Osteocyte (in vitro differentiated cells): ENCODE results near the gene CCDC187. TPM values are rescaled to one million over a fixed set of nuclear protein-coding genes. Genes with fewer than 3 reads are reported as not detected.
"Not testable (repeated sequence)": the region's sequence is repeated elsewhere in the genome, so short reads cannot be mapped to it uniquely, and the experiment has no call there.

Experiments
- DNase-seq: peaks from one replicate; pipeline ENCODE4 v3.0.0; 2021; ENCODE audit warnings: mixed read lengths; ENCODE audit not compliant: unreplicated experiment; ENCODE audit errors: extremely low spot score
- H3K27ac Mint-ChIP-seq: one replicate; pipeline ENCODE4 v1.8.0; 2021; ENCODE audit warnings: mild to moderate bottlenecking, mixed read lengths; ENCODE audit not compliant: unreplicated experiment
- H3K27me3 Mint-ChIP-seq: one replicate; pipeline ENCODE4 v1.8.0; 2021; ENCODE audit warnings: mixed read lengths; ENCODE audit not compliant: unreplicated experiment
- H3K36me3 Mint-ChIP-seq: one replicate; pipeline ENCODE4 v1.8.0; 2021; ENCODE audit warnings: mixed read lengths; ENCODE audit not compliant: unreplicated experiment
- H3K4me1 Mint-ChIP-seq: one replicate; pipeline ENCODE4 v1.8.0; 2021; ENCODE audit warnings: mixed read lengths; ENCODE audit not compliant: unreplicated experiment
- H3K4me3 Mint-ChIP-seq: one replicate; pipeline ENCODE4 v1.8.0; 2021; ENCODE audit warnings: mild to moderate bottlenecking, moderate library complexity, mixed read lengths; ENCODE audit not compliant: unreplicated experiment
- H3K9me3 Mint-ChIP-seq: one replicate; pipeline ENCODE4 v1.8.0; 2021; ENCODE audit warnings: mixed read lengths; ENCODE audit not compliant: unreplicated experiment
- CTCF ChIP-seq: fragments of 200-600 bp; sonication (generic); IDR thresholded peaks from 2 replicates; pipeline ENCODE4 v1.5.0; 2021; ENCODE audit warnings: antibody characterized with exemption, mild to moderate bottlenecking, moderate library complexity
- total RNA-seq: library from RNA; stranded (reverse); gene quantifications from 2 replicates; pipeline ENCODE4 v1.2.1, GENCODE V29; 2021

CCDC187 gene
- total RNA-seq, 1 donor from 2014 or later, result not detected

DNA sequence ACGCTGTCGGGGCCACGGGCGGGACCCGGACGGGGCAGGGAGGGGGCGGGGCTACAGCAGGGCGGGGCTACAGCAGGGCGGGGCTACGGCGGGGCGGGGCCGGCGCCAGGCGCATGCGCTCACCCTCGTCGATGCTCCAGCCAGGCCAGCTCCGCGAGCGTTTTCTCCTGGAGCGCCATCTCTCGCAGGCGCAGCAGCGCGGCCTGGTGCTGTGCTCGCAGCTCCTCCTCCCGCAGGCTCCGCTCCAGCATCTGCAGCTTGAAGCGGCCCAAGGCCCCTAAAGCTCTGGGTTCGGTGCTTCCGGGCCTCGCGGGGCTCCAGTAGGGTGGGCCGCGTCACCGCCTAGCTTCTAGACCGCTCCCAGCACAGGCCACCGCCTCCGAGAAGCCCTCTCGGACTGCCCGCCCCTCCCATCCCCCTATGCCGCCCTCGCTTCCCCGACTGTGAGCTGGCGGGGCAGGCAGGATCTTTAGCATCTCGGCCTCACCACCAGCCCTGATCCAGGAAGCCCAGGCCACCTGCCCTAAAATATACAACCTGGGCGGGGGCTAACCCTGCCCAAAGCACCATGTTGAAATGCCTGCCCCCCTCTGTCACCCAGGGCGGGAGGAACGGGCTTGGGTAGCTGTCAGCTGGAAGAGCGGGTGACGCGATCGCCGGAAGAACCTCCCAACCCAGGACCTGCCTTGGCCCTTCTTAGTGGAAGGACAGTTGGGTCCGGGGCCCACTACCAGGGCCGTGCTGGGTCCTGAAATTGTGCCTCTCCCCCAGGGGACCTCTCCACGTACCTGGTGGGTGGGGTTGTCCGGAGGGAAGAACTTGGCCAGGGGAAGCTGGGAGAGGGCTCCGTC is 36.4 kb downstream of the CCDC187 start:
- peaks cover 4% of the 10 kb centered on the region for H3K4me1 Mint-ChIP-seq

GRCh38 chr9:136266641-136267040 is 37.3 kb downstream of the CCDC187 start:
- peak overlapping the region; percentile 42 for H3K4me3 Mint-ChIP-seq
- peaks cover 22% of the 10 kb centered on the region for H3K27me3 Mint-ChIP-seq
- not testable (repeated sequence) for H3K9me3 Mint-ChIP-seq, DNase-seq, H3K36me3 Mint-ChIP-seq, H3K4me1 Mint-ChIP-seq, H3K27ac Mint-ChIP-seq

More for the DNA sequence above, 36.4 kb downstream of the CCDC187 start:
- TF ChIP-seq CTCF, result peak; percentile 45
- Mint-ChIP-seq H3K27ac (no peak overlapping the region), H3K27me3 (peaks cover 25% of the 10 kb centered on the region), H3K4me3 (peak overlapping the region; percentile 66), H3K36me3 (no peaks in the 10 kb centered on the region), H3K9me3 (no peaks in the 10 kb centered on the region)
- peak; percentile 94 for DNase-seq

- no peaks in the 10 kb centered on the region for H3K9me3 Mint-ChIP-seq
- no peak for DNase-seq
- H3K4me1 Mint-ChIP-seq, result peaks cover 4% of the 10 kb centered on the region
- H3K36me3 Mint-ChIP-seq, result no peaks in the 10 kb centered on the region
- no peak overlapping the region for H3K27ac Mint-ChIP-seq
- H3K4me3 Mint-ChIP-seq, result no peak overlapping the region
- peaks cover 19% of the 10 kb centered on the region for H3K27me3 Mint-ChIP-seq
- TF ChIP-seq CTCF, result no peak
Observed at GRCh38 chr9:136265561-136266355, 38.1 kb downstream of the CCDC187 start.

DNA sequence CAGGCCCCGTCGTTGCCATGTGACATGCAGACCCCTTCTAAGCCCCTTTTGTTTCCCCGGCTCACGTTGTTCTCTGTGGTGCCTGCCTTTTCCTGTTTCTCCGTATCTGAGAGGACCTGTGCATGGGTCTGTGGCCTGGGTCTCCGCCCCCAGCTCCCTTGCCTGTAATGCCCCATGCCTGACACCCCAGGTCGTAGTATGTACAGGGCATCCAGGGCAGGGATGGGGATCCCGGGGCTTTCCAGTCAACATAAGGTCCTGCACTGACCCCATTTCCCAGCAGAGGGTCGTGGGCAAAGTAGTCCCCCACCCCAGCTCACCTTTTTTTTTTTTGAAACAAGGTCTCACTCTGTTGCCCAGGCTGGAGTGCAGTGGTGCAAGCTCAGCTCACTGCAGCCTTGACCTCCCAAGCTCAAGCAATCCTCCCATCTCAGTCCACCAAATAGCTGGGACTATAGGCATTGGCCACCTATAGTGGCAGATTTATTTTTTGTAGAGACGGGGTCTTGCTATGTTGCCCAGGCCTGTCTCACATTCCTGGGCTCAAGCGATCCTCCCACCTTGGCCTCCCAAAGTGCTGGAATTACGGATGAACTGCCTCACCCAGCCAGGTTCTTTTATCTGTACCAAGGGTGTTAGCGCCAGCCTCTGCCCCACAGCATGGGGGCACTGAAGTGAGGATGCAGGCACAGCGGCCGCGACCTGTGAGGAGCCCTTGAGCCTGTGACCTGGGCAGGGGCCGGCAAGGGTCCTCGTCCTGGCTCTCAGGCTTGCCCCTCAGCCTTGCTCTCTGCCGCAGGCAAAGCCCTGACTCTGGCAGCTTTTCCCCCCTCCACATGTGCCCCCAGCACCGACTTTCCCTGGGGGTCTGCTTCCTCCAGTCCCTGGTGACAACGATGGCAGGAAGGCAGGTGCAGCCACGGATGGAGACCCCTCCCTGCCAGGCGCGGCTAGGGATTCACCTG is 39.2 kb downstream of the CCDC187 start:
- H3K4me1 Mint-ChIP-seq, result peaks cover 4% of the 10 kb centered on the region
- H3K27ac Mint-ChIP-seq, result no peak overlapping the region
- DNase-seq, result no peak
- H3K9me3 Mint-ChIP-seq, result no peaks in the 10 kb centered on the region
- H3K36me3 Mint-ChIP-seq, result no peaks in the 10 kb centered on the region
- TF ChIP-seq CTCF, result no peak
- H3K27me3 Mint-ChIP-seq, result peaks cover 12% of the 10 kb centered on the region
- no peak overlapping the region for H3K4me3 Mint-ChIP-seq

GRCh38 chr9:136264031-136264430 is 39.9 kb downstream of the CCDC187 start:
- peaks cover 5% of the 10 kb centered on the region for H3K27me3 Mint-ChIP-seq
- DNase-seq, result no peak
- TF ChIP-seq CTCF, result no peak
- H3K9me3 Mint-ChIP-seq, result no peaks in the 10 kb centered on the region
- H3K4me1 Mint-ChIP-seq, result peaks cover 4% of the 10 kb centered on the region
- H3K36me3 Mint-ChIP-seq, result no peaks in the 10 kb centered on the region
- no peak overlapping the region for H3K4me3 Mint-ChIP-seq
- no peak overlapping the region for H3K27ac Mint-ChIP-seq
